Fibroblast of pulmonary artery (primary cell): ENCODE data around the gene SSBP2.

ENCODE experiments used
- DNase-seq: peaks from one replicate; pipeline ENCODE4 v3.0.0-alpha.2; 2010; ENCODE audit warnings: low read depth
- H3K4me3 ChIP-seq: replicated peaks from 2 replicates; pipeline ENCODE4 v1.5.1; 2011; ENCODE audit warnings: low read depth, mild to moderate bottlenecking, control low read depth, low read length, moderate library complexity
- CTCF ChIP-seq: IDR thresholded peaks from 2 replicates; pipeline ENCODE4 v1.5.1; 2011; ENCODE audit warnings: mild to moderate bottlenecking, control low read depth, low read length, inconsistent platforms; ENCODE audit errors: missing control alignments

SSBP2 gene

GRCh38 chr5:81533629-81534405, 217.1 kb downstream of the SSBP2 start:
- no peak overlapping the region for H3K4me3 ChIP-seq
- peak; percentile 7 for DNase-seq
- no peak for TF ChIP-seq CTCF

GRCh38 chr5:81530919-81531318, 220.0 kb downstream of the SSBP2 start:
- H3K4me3 ChIP-seq: no peak overlapping the region
- no peak for TF ChIP-seq CTCF
- DNase-seq: no peak

GRCh38 chr5:81525690-81526089, 225.2 kb downstream of the SSBP2 start:
- no peak for TF ChIP-seq CTCF
- H3K4me3 ChIP-seq: no peak overlapping the region
- DNase-seq: peak; percentile 70

GRCh38 chr5:81524015-81524414, 226.9 kb downstream of the SSBP2 start:
- no peak overlapping the region for H3K4me3 ChIP-seq
- no peak for TF ChIP-seq CTCF
- DNase-seq: no peak

GRCh38 chr5:81522571-81522970, 228.3 kb downstream of the SSBP2 start:
- H3K4me3 ChIP-seq: no peak overlapping the region
- no peak for TF ChIP-seq CTCF
- no peak for DNase-seq

GRCh38 chr5:81520769-81521168, 230.1 kb downstream of the SSBP2 start:
- H3K4me3 ChIP-seq: no peak overlapping the region
- DNase-seq: no peak
- TF ChIP-seq CTCF: no peak
